IMR-90 (cell line): Measurements from ENCODE around the gene SMYD1. TPM values are rescaled to one million over a fixed set of nuclear protein-coding genes. Genes with fewer than 3 reads are reported as not detected.

Experiments
- ATAC-seq: fragments of 200-7000 bp; cut with Tn5 transposase; 2 replicates; pipeline ENCODE4 v1.9.1; 2020; ENCODE audit warnings: low read depth, mild to moderate bottlenecking, moderate library complexity
- BruUV-seq: library from RNA; stranded (reverse); fragments of 400-500 nt; replicated peaks from 2 replicates; lab custom pipeline; 2021; lab: Mats Ljungman, UMichigan
- CTCF ChIA-PET: fragments of 300-600 bp; formaldehyde crosslinking; extraction: SDS; loops from one replicate; lab custom pipeline; 2021; ENCODE audit warnings: antibody characterized with exemption; lab: Yijun Ruan, JAX
- POLR2A ChIA-PET: fragments of 300-600 bp; sonication (Branson Sonifier 250); formaldehyde crosslinking; loops from one replicate; lab custom pipeline; 2022; ENCODE audit warnings: antibody characterized with exemption; ENCODE audit not compliant: unreplicated experiment; lab: Charles Lee
- DNase-seq: peaks from one replicate; pipeline ENCODE4 v3.0.0; 2013
- H2AFZ ChIP-seq: replicated peaks from 2 replicates; pipeline ENCODE3; 2013; ENCODE audit warnings: low read length, mild to moderate bottlenecking; ENCODE audit not compliant: poor library complexity
- H2AK5ac ChIP-seq: 2 replicates; pipeline ENCODE4 v1.6.1; 2013; ENCODE audit warnings: low read depth, low read length, inconsistent platforms
- H2AK9ac ChIP-seq: replicated peaks from 2 replicates; pipeline ENCODE3; 2013; ENCODE audit warnings: mild to moderate bottlenecking, low read depth, low read length, moderate library complexity; ENCODE audit not compliant: poor library complexity
- H2BK120ac ChIP-seq: 2 replicates; pipeline ENCODE4 v1.6.1; 2013; ENCODE audit warnings: low read depth, low read length, inconsistent platforms
- H2BK15ac ChIP-seq: 3 replicates; pipeline ENCODE4 v1.6.1; 2013; ENCODE audit warnings: low read depth, low read length, inconsistent platforms
- H2BK20ac ChIP-seq: 2 replicates; pipeline ENCODE4 v1.6.1; 2013; ENCODE audit warnings: low read depth, mild to moderate bottlenecking, inconsistent platforms, low read length, moderate library complexity
- H2BK5ac ChIP-seq: 2 replicates; pipeline ENCODE4 v1.6.1; 2013; ENCODE audit warnings: mild to moderate bottlenecking, low read depth, low read length, inconsistent platforms; ENCODE audit not compliant: poor library complexity, severe bottlenecking
- H3K14ac ChIP-seq: replicated peaks from 2 replicates; pipeline ENCODE4 v1.6.1; 2013; ENCODE audit warnings: low read depth, low read length, inconsistent platforms
- H3K18ac ChIP-seq: 2 replicates; pipeline ENCODE4 v1.6.1; 2013; ENCODE audit warnings: low read depth, low read length, control low read depth
- H3K23ac ChIP-seq: 2 replicates; pipeline ENCODE4 v1.6.1; 2013; ENCODE audit warnings: low read depth, low read length, inconsistent platforms
- H3K27ac ChIP-seq: 2 replicates; pipeline ENCODE4 v1.5.1; 2013; ENCODE audit warnings: mild to moderate bottlenecking, control low read depth, low read length; ENCODE audit not compliant: insufficient read depth
- H3K27me3 ChIP-seq: 2 replicates; pipeline ENCODE4 v1.6.1; 2013; ENCODE audit warnings: low read length; ENCODE audit not compliant: control insufficient read depth, insufficient read depth
- H3K36me3 ChIP-seq: 2 replicates; pipeline ENCODE4 v1.6.1; 2013; ENCODE audit warnings: low read length, mixed read lengths; ENCODE audit not compliant: control insufficient read depth, insufficient read depth
- H3K4ac ChIP-seq: 2 replicates; pipeline ENCODE4 v1.6.1; 2013; ENCODE audit warnings: low read depth, low read length, inconsistent platforms
- H3K4me1 ChIP-seq: 2 replicates; pipeline ENCODE4 v1.6.1; 2013; ENCODE audit warnings: low read length, mixed read lengths; ENCODE audit not compliant: control insufficient read depth, insufficient read depth
- H3K4me2 ChIP-seq: 2 replicates; pipeline ENCODE4 v1.6.1; 2013; ENCODE audit warnings: low read depth, mild to moderate bottlenecking, control low read depth, low read length, moderate library complexity
- H3K4me3 ChIP-seq: 2 replicates; pipeline ENCODE4 v1.5.1; 2013; ENCODE audit warnings: low read depth, mild to moderate bottlenecking, control low read depth, low read length, moderate library complexity; ENCODE audit not compliant: insufficient read depth
- H3K56ac ChIP-seq: 2 replicates; pipeline ENCODE4 v1.6.1; 2013; ENCODE audit warnings: low read length, inconsistent platforms; ENCODE audit not compliant: insufficient read depth; ENCODE audit errors: extremely low read depth
- H3K79me1 ChIP-seq, 2 experiments: 2 replicates each; pipeline ENCODE4 v1.6.1; 2013; ENCODE audit warnings: low read length in 2 of 2, inconsistent platforms in 1 of 2, low read depth in 1 of 2
- H3K9ac ChIP-seq: 2 replicates; pipeline ENCODE4 v1.6.1; 2013; ENCODE audit warnings: low read depth, low read length, control low read depth
- H3K9me1 ChIP-seq: 2 replicates; pipeline ENCODE4 v1.6.1; 2013; ENCODE audit warnings: low read length, inconsistent platforms; ENCODE audit not compliant: insufficient read depth
- H3K9me3 ChIP-seq: 2 replicates; pipeline ENCODE4 v1.6.1; 2013; ENCODE audit warnings: low read length; ENCODE audit not compliant: control insufficient read depth, insufficient read depth
- H4K20me1 ChIP-seq: 2 replicates; pipeline ENCODE4 v1.6.1; 2013; ENCODE audit warnings: low read length, inconsistent platforms; ENCODE audit not compliant: insufficient read depth
- H4K5ac ChIP-seq: 2 replicates; pipeline ENCODE4 v1.6.1; 2013; ENCODE audit warnings: mild to moderate bottlenecking, low read depth, low read length, control low read depth
- H4K8ac ChIP-seq, 2 experiments: 2 replicates each; pipeline ENCODE4 v1.6.1; 2013; ENCODE audit warnings: low read depth in 2 of 2, low read length in 2 of 2, control low read depth in 1 of 2, inconsistent platforms in 1 of 2
- H4K91ac ChIP-seq: 2 replicates; pipeline ENCODE4 v1.6.1; 2013; ENCODE audit warnings: low read depth, low read length, inconsistent platforms; ENCODE audit not compliant: insufficient read depth
- RCOR1 ChIP-seq: IDR thresholded peaks from 2 replicates; pipeline ENCODE4 v1.6.1; 2012; ENCODE audit warnings: mild to moderate bottlenecking, low read length, improper control_type of control experiment; ENCODE audit not compliant: insufficient replicate concordance
- WGBS, 2 experiments: methylation state at CpG; one replicate each; pipeline versions ENCODE4 v1.1.5 to v1.1.7; 2013; ENCODE audit warnings: missing lambda C conversion rate in 2 of 2; ENCODE audit not compliant: insufficient read length in 1 of 2; ENCODE audit errors: extremely low coverage in 2 of 2; 5-methylcytosine and 5-hydroxymethylcytosine counted together
- dilution Hi-C: fragments of 300-500 bp; cut with HindIII; formaldehyde crosslinking; loops from one replicate; pipeline ENCODE4 v1.14.3; 2018; ENCODE audit warnings: low sequenced_read_pairs; ENCODE audit not compliant: unreplicated experiment
- in situ Hi-C: fragments of 300-500 bp; cut with MboI; formaldehyde crosslinking; loops from 3 replicates; pipeline ENCODE4 v1.14.3; 2019; ENCODE audit warnings: low sequenced_read_pairs, inconsistent platforms, mixed read lengths
- intact Hi-C: fragments of 100-400 bp; cut with micrococcal nuclease; formaldehyde crosslinking; loops from 2 replicates; pipeline ENCODE4 v1.10.0; 2022
- polyA plus RNA-seq, 3 experiments: library from polyadenylated mRNA; depleted of rRNA; stranded (reverse); fragments of >200 nt; gene quantifications; 2 replicates each; pipeline ENCODE4 v1.2.3, GENCODE V29; 2012; ENCODE audit warnings: low replicate concordance in 1 of 3
- total RNA-seq: library from RNA; depleted of rRNA; stranded (reverse); fragments of >200 nt; gene quantifications from 2 replicates; pipeline ENCODE4 v1.2.3, GENCODE V29; 2012
- TF ChIP-seq, protein P1 (sequence below): fragments of 150-350 bp; IDR thresholded peaks from 2 replicates; pipeline ENCODE4 v1.6.1; 2016; ENCODE audit warnings: low read depth, mild to moderate bottlenecking, low read length, moderate library complexity, borderline replicate concordance

Gene SMYD1
- total and polyA plus RNA-seq, 2 of the 4 experiments (the other 2 are of a cell fraction): not detected

GRCh38 chr2:88127888-88128653 lies 60.4 kb downstream of the SMYD1 start, which contains the start of gene FABP1:
TSS of gene FABP1 (minus strand) at chr2:88128062. CDS start at chr2:88128017, 45 bp downstream.
- H2BK20ac ChIP-seq: no peak within 1 kb of the TSS
- H4K5ac ChIP-seq: no peak within 1 kb of the TSS
- H3K36me3 ChIP-seq: no peaks in the 10 kb centered on the region
- H3K4me1 ChIP-seq: no peaks in the 10 kb centered on the region
- no peak within 1 kb of the TSS for H4K91ac ChIP-seq
- no peak within 1 kb of the TSS for H3K4me2 ChIP-seq
- H3K9ac ChIP-seq: no peak within 1 kb of the TSS
- H4K8ac ChIP-seq: no peak within 1 kb of the TSS
- ChIA-PET POLR2A (no interaction called here), CTCF (no interaction called here)
- H3K56ac ChIP-seq: no peak within 1 kb of the TSS
- no peak within 1 kb of the TSS for H2BK120ac ChIP-seq
- no peak within 1 kb of the TSS for H2AFZ ChIP-seq
- no peak within 1 kb of the TSS for H2AK9ac ChIP-seq
- no peaks in the 10 kb centered on the region for H3K9me1 ChIP-seq
- H3K4me3 ChIP-seq: no peak within 1 kb of the TSS
- no peak for ATAC-seq
- no peak within 1 kb of the TSS for H2BK15ac ChIP-seq
- no peak within 1 kb of the TSS for H2AK5ac ChIP-seq
- H3K4ac ChIP-seq: no peak within 1 kb of the TSS
- H3K23ac ChIP-seq: no peak within 1 kb of the TSS
- intact Hi-C loops: no loop called here
- no peak for DNase-seq
- no TSS peak for BruUV-seq
- H2BK5ac ChIP-seq: no peak within 1 kb of the TSS
- H3K27me3 ChIP-seq: peaks cover 7% of the 10 kb centered on the region
- H3K9me3 ChIP-seq: no peaks in the 10 kb centered on the region
- H3K18ac ChIP-seq: no peak within 1 kb of the TSS
- TF ChIP-seq, protein P1, sequence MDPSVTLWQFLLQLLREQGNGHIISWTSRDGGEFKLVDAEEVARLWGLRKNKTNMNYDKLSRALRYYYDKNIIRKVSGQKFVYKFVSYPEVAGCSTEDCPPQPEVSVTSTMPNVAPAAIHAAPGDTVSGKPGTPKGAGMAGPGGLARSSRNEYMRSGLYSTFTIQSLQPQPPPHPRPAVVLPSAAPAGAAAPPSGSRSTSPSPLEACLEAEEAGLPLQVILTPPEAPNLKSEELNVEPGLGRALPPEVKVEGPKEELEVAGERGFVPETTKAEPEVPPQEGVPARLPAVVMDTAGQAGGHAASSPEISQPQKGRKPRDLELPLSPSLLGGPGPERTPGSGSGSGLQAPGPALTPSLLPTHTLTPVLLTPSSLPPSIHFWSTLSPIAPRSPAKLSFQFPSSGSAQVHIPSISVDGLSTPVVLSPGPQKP: no peak
- TF ChIP-seq RCOR1: no peak
- no peaks in the 10 kb centered on the region for H3K79me1 ChIP-seq
- dilution Hi-C loops: no loop called here
- H4K20me1 ChIP-seq: no peaks in the 10 kb centered on the region
- H3K14ac ChIP-seq: no peak within 1 kb of the TSS
- 80% methylated on average over 1 of the region's 12 CpGs; no CpG with 5 or more reads in 1 of the 2 experiments for WGBS, 2 experiments
- in situ Hi-C loops: no loop called here
- no peak within 1 kb of the TSS for H3K27ac ChIP-seq
